Measurements from ENCODE around the gene FAM90A1.
"Not testable (repeated sequence)": the region's sequence is repeated elsewhere in the genome, so short reads cannot be mapped to it uniquely, and the experiment has no call there.

Gene FAM90A1

GRCh38 chr12:8233300-8233855, 6.0 kb upstream of the FAM90A1 start:
- DNase-seq (ENCODE audit: low spot score) = not testable (repeated sequence)

DNA sequence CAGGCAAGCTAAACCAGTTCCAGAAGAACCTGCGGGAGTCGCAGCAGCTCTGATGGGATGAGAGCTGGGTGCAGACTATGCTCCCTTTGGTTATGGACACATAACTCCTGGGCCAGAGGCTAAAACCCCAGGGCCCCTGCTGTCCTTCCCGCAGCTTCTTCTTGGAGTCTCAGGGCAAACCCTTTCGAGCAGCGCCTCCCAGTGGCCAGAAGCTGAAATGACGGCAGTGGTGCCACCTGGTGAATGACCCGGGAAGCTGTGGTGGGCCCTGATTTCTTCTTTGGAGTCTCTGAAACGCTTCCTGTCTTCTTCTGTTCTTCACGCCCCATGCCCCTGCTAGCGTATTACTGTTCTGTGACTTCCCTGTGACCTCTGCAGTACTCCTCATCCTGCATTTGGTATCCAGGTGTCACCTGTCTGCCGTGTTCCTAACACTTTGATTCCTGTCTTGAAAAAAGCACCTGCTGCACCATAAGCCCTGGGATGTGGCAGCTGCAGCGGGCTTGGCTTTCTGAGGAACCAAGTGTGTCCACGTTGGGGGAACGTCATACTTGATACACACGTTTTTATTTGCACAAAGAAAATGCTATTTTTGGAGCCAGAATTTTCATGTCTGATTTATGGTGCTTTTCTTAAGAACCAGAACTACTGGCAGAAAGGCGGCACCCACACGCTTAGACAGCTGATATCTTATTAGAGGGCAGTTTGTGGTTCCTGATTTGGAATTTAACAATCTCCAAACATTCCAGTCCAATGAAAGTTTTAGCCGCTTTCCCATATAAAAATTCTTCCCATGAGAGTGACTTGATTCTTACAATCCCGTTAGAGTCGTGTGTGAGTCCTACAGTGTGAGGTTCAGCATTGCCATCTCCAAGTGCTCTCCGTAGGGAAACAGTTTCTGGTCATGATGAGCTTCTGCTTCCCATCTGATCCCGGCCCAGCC, 4.5 kb upstream of the FAM90A1 start:
- DNase-seq (ENCODE audit: low spot score) = peak; percentile 7

DNA sequence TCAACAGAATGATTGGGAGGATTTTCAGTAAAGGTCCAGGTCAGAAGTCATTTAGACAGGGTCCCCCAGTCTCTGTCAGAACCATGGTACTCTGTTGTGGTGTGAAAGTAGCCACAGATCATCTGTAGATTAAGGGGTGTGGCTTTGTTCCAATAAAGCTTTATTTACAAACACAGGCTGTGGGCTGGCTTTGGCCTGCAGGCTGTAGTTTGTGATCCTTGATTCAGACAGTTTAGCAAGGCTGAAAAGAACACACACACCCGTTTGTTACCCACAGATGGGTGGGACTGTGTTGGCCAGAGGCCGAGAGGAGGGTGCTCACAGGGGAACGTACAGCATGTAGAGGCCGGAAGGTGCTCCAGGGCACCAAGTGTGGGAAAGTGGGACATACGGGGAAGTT, 3.6 kb upstream of the FAM90A1 start:
- not testable (repeated sequence) for DNase-seq (ENCODE audit: low spot score)

DNA sequence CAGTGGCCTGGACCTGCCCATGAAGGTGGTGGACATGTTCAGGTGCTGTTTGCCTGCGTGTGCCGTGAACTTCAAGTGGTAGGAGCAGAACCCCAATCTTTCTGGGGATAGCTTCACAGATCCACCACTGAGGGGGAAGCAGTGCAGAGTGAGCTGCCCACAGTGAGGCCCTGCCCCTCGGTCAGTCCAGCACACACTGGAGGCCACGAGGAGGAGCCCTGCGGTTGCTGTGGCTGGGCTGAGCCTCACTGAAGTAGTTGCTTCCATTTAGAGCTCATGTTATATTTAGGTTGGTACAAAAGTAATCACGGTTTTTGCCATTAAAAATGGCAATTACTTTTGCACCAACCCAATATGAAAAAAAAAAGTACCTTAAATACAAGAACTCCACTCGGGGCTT, 2.1 kb upstream of the FAM90A1 start:
- not testable (repeated sequence) for DNase-seq (ENCODE audit: low spot score)

DNA sequence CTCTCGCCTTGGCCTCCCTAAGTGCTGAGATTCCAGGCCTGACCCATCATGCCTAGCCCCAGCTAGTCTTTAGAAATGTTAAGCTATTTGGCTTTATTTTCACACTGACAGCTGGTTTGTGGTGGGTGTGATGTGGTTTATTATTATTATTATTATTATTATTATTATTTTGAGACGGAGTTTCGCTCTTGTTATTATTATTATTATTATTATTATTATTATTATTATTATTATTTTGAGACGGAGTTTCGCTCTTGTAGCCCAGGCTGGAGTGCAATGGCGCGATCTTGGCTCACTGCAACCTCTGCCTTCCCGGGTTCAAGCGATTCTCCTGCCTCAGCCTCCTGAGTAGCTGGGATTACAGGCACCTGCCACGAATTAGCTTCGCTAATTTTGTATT, 1.2 kb upstream of the FAM90A1 start:
- DNase-seq (ENCODE audit: low spot score) = not testable (repeated sequence)

GRCh38 chr12:8227732-8228077, 287 bp upstream of the FAM90A1 start:
- not testable (repeated sequence) for DNase-seq (ENCODE audit: low spot score)

- DNase-seq (ENCODE audit: low spot score) = no peak
These were observed 1.1 kb downstream of the FAM90A1 start for GRCh38 chr12:8226355-8226754.

- DNase-seq (ENCODE audit: low spot score) = not testable (repeated sequence)
These were observed 2.6 kb downstream of the FAM90A1 start for GRCh38 chr12:8224782-8225181.

DNA sequence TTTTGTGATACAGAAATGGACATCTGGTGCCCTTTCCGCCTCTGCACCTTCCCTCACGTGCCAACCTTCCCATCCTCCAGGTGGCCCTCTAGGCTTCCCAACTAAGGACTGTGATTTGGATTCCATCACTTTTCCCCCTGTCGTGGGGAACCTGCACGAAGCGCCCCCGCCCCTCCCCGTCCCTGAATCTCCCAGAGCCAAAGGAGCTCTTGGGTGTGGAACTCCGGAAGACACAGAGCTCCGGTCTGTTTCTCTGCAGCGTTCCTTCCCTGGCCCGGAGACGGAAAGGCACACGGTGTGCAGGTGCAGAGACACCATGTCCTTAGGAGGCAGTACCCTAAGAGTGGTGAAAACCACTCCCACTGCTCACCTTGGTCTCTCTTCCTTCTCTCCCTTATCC, 3.8 kb downstream of the FAM90A1 start:
- DNase-seq (ENCODE audit: low spot score) = not testable (repeated sequence)

GRCh38 chr12:8222303-8222702, 5.1 kb downstream of the FAM90A1 start:
- DNase-seq (ENCODE audit: low spot score) = not testable (repeated sequence)

- DNase-seq (ENCODE audit: low spot score) = not testable (repeated sequence)
These were observed 5.6 kb downstream of the FAM90A1 start for GRCh38 chr12:8221844-8222243.

DNA sequence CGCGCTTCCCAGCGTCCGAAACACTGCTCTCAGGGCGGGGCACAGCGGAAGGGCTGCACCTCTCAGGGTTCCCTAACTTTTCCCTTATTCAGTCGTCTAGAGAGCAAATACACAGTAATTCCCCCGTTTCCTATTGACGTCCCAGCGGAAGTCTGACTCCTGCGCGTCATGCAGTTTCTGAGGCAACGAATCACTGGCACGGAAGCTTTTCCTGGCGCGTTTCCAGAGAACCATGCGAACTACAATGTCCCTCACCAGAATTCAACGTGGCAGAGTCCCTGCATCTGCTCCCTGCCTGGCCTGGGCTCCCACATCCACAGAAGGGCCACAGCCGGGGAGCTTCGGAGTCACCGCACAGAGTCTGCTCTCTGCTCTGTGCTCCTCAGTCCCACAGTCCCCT, 6.0 kb downstream of the FAM90A1 start:
- not testable (repeated sequence) for DNase-seq (ENCODE audit: low spot score)

DNA sequence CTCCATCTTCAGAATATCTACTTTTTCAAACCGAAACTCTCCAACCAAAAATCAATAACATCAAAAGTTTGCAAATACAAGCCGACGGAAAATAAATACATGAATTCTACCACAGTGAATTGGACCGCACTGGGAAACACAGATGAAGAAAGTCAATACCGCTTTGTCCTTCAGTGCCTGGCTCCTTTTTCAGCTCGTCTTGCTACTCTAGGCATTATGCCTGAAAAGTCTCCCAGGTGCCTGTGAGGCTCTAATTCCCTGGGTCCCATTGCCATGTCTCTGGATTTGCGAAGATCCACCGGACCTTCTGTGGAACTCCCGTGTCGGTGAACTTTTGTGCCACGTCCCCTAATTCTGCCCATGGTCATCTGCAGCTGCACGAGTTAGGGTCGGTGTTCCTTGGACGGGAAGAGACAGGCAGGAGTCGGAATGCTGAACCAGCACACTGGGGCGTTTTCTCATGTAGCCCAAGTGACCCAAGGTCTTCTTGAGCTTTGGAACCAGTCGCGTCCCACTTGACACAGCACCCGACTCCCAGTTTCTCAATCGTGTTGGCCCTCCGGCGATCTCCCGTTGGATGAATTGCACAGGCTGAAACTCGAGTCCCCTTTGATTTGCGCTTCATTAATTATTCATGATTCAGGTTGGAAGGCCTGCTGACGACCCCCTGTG, 8.6 kb downstream of the FAM90A1 start:
- not testable (repeated sequence) for DNase-seq (ENCODE audit: low spot score)

- DNase-seq (ENCODE audit: low spot score) = not testable (repeated sequence)
These were observed 29.6 kb downstream of the FAM90A1 start for GRCh38 chr12:8197685-8198308.

DNA sequence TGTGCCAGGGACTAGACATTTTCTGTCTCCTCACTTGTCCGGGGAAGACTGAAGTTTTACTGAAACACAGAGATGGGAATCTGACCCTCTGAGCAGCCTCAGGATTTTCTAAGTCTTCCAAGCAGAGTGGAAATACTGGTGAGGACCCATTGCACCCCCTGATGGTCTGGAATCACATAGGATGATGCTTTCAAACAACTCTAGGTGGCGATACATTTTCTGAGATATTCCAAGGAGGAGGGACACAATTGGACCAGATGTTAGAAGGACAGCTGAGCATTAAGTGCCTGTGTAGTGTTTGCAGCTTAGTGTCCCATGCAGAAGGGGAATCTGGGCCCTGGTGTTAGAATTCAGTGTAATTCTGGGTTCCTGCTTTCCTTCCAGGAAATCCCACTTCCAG, 39.3 kb downstream of the FAM90A1 start:
- not testable (repeated sequence) for DNase-seq (ENCODE audit: low spot score)

GRCh38 chr12:8184206-8184605, 43.2 kb downstream of the FAM90A1 start:
- not testable (repeated sequence) for DNase-seq (ENCODE audit: low spot score)

- not testable (repeated sequence) for DNase-seq (ENCODE audit: low spot score)
These were observed 44.1 kb downstream of the FAM90A1 start for GRCh38 chr12:8183346-8183745.

- DNase-seq (ENCODE audit: low spot score) = not testable (repeated sequence)
These were observed 44.5 kb downstream of the FAM90A1 start for GRCh38 chr12:8182923-8183322.

- DNase-seq (ENCODE audit: low spot score) = not testable (repeated sequence)
These were observed 46.1 kb downstream of the FAM90A1 start for GRCh38 chr12:8181271-8181670.

DNA sequence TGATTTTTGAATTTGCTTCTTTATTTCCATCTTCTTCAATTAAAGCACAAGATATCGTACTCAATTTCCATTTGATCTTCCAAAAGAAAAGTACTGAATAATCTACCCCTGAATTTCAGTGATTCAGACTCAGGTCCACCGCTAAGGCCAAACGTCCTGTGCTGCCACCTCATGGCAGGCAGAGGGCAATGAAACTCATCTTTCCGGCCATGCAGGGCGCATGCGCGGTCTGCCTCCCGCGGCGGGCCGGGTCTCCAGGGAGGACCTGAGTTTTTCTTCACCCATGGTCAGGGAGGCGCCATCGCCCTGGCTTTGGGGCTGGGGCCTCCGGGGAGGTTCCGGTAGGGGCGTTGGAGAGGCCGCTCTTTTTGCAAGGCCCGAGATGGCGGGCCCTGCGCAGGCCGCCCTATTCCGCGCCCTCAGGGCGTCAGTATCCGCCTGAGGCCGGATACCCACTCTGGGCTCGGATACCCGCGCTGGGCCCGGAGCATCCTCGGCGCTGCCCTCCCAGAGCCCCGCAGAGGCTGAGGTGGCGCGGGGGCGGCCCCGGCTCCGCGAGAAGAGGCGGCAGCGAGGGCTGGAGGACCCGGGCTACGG, 47.3 kb downstream of the FAM90A1 start:
- peak; percentile 41 for DNase-seq (ENCODE audit: low spot score)

DNA sequence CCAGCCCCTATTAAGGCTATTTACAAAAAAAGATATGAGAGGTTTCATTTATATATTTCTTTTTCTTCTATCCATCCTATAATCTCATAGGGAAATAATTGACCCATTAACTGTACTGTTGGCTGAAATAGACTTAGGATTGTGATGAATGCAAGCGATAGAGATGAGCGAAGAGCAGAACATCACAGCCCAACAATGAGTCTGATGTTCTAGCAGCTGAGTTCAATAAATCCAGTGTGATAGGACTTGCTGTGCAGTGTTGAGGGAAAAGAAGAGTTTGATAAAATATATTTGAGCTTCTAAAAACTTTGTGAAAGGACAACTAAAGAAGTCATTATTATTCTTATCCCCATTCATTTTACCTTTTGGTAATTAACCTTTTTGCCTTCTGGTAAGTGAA, 54.5 kb downstream of the FAM90A1 start:
- DNase-seq (ENCODE audit: low spot score) = not testable (repeated sequence)

Data from hematopoietic multipotent progenitor cell treated with erythropoietin and hydrocortisone succinate and interleukin-3 and kit ligand, for 15 days (in vitro differentiated cells).